ENCODE data around the gene NBEA. TPM values are rescaled to one million over a fixed set of nuclear protein-coding genes. Genes with fewer than 3 reads are reported as not detected.

NBEA gene
- total RNA-seq, 2 donors from 2014 or later, result 15.2 to 15.9 TPM

DNA sequence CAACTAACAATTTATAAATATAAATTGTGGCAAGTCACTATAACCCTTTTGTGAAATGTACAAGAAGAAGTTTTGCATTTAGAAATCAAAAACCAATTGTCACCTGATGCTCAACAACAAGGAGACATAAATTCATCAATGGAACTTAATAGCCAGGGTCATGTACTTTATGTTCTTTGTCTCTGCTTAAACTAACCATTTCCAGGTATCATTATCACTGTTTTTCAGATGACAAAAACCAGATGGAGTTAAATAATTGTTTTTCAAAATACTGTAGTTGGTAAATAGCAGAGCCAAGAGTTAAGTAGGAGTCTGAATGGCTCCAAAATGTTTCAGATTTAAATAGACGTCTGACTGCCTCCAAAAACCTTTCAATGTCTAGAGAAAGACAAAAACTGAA lies 606.7 kb downstream of the NBEA start:
- no peak overlapping the region for H3K27ac ChIP-seq (ENCODE audit: low read depth, low read length)
- no peaks in the 10 kb centered on the region for H3K36me3 ChIP-seq (ENCODE audit: control insufficient read depth, insufficient read depth, low read length)
- H3K27me3 ChIP-seq (ENCODE audit: control insufficient read depth, insufficient read depth, low read length, poor library complexity, severe bottlenecking), result no peaks in the 10 kb centered on the region
- Mint-ChIP-seq H3K27me3 (ENCODE audit: insufficient read depth) (no peaks in the 10 kb centered on the region), H3K4me3 (no peak overlapping the region), H3K27ac (no peak overlapping the region), H3K4me1 (peaks cover 12% of the 10 kb centered on the region), H3K9me3 (no peaks in the 10 kb centered on the region), H3K36me3 (ENCODE audit: low read depth) (no peaks in the 10 kb centered on the region)
- H3K4me1 ChIP-seq (ENCODE audit: control insufficient read depth, insufficient read depth, low read length), result peaks cover 7% of the 10 kb centered on the region
- no peak overlapping the region for H3K9ac ChIP-seq (ENCODE audit: extremely low read depth, low read length, poor library complexity, severe bottlenecking)
- no peaks in the 10 kb centered on the region for H3K9me3 ChIP-seq (ENCODE audit: control insufficient read depth, low read length)
- no peak overlapping the region for H3K4me3 ChIP-seq (ENCODE audit: low read length)
- WGBS, 2 experiments (ENCODE audit: insufficient coverage in 1 of 2, insufficient read length in 1 of 2), result 60 to 73% methylated on average over 1 of the region's 1 CpG
- no peak for DNase-seq
- TF ChIP-seq, protein P1, sequence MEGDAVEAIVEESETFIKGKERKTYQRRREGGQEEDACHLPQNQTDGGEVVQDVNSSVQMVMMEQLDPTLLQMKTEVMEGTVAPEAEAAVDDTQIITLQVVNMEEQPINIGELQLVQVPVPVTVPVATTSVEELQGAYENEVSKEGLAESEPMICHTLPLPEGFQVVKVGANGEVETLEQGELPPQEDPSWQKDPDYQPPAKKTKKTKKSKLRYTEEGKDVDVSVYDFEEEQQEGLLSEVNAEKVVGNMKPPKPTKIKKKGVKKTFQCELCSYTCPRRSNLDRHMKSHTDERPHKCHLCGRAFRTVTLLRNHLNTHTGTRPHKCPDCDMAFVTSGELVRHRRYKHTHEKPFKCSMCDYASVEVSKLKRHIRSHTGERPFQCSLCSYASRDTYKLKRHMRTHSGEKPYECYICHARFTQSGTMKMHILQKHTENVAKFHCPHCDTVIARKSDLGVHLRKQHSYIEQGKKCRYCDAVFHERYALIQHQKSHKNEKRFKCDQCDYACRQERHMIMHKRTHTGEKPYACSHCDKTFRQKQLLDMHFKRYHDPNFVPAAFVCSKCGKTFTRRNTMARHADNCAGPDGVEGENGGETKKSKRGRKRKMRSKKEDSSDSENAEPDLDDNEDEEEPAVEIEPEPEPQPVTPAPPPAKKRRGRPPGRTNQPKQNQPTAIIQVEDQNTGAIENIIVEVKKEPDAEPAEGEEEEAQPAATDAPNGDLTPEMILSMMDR (conservative IDR thresholded peaks at IDR 0.05), result no peak

DNA sequence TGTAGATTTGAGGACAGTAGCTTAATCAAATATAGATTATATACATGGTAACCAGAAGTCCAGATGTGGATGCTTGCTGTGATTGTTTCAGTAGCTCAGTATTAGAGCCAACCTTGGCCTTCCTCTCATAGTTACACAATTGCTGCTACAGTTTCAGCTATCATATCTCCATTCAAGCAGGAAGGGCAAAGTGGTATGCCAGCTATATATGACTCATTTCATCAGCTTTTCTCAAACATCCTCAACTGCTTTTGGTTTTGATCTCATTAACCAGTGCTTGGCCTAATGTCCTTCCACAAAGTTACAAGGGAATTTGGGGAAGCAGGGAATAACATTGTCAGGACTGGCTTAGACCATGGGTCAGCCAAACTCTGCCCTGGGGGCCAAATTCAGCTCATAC lies 607.4 kb downstream of the NBEA start:
- Histone ChIP-seq H3K4me1 (ENCODE audit: control insufficient read depth, insufficient read depth, low read length) (peaks cover 7% of the 10 kb centered on the region), H3K4me3 (ENCODE audit: low read length) (no peak overlapping the region), H3K36me3 (ENCODE audit: control insufficient read depth, insufficient read depth, low read length) (no peaks in the 10 kb centered on the region), H3K9me3 (ENCODE audit: control insufficient read depth, low read length) (no peaks in the 10 kb centered on the region), H3K9ac (ENCODE audit: extremely low read depth, low read length, poor library complexity, severe bottlenecking) (no peak overlapping the region), H3K27me3 (ENCODE audit: control insufficient read depth, insufficient read depth, low read length, poor library complexity, severe bottlenecking) (no peaks in the 10 kb centered on the region), H3K27ac (ENCODE audit: low read depth, low read length) (no peak overlapping the region)
- Mint-ChIP-seq H3K4me3 (no peak overlapping the region), H3K4me1 (peaks cover 12% of the 10 kb centered on the region), H3K27me3 (ENCODE audit: insufficient read depth) (no peaks in the 10 kb centered on the region), H3K27ac (no peak overlapping the region), H3K9me3 (no peaks in the 10 kb centered on the region), H3K36me3 (ENCODE audit: low read depth) (no peaks in the 10 kb centered on the region)
- DNase-seq, result no peak
- TF ChIP-seq, protein P1 (conservative IDR thresholded peaks at IDR 0.05), result no peak

DNA sequence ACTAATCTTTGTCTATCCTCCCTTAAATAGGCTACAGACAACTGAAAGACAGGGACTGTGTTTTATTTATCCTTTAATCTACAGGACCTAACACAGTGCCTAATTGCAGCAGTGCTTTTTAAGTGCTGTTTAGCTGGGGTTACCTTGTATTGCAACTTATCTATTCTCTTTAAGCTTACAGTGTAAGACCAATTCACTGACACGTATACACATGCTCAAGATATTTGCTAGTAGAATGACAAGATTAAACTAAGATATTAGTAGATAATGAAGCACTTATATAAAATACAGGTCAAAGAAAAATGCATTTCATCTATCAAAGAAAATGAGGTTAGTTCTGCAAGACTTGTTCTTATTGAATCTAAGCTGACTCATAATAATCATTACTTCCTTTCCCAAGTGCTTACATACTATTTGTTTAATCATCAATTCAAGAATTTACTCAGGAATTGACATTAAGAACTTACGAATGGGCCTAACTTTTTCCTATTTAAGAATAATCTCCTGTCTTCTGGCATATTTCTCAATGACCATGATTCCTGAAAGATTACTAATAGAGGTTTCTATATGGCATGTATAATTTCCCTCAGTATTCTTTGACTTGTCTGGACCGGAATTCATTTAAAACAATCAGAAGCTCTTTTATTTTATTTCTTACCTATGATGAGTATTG lies 610.2 kb downstream of the NBEA start:
- DNase-seq, result no peak
- Histone ChIP-seq H3K27me3 (ENCODE audit: control insufficient read depth, insufficient read depth, low read length, poor library complexity, severe bottlenecking) (no peaks in the 10 kb centered on the region), H3K27ac (ENCODE audit: low read depth, low read length) (no peak overlapping the region), H3K4me3 (ENCODE audit: low read length) (no peak overlapping the region), H3K9ac (ENCODE audit: extremely low read depth, low read length, poor library complexity, severe bottlenecking) (no peak overlapping the region), H3K36me3 (ENCODE audit: control insufficient read depth, insufficient read depth, low read length) (no peaks in the 10 kb centered on the region), H3K9me3 (ENCODE audit: control insufficient read depth, low read length) (no peaks in the 10 kb centered on the region), H3K4me1 (ENCODE audit: control insufficient read depth, insufficient read depth, low read length) (peaks cover 7% of the 10 kb centered on the region)
- H3K36me3 Mint-ChIP-seq (ENCODE audit: low read depth), result no peaks in the 10 kb centered on the region
- H3K4me1 Mint-ChIP-seq, result peaks cover 12% of the 10 kb centered on the region
- H3K27me3 Mint-ChIP-seq (ENCODE audit: insufficient read depth), result no peaks in the 10 kb centered on the region
- no peak overlapping the region for H3K4me3 Mint-ChIP-seq
- WGBS, 2 experiments (ENCODE audit: insufficient coverage in 1 of 2, insufficient read length in 1 of 2), result 82% methylated on average over 2 of the region's 3 CpGs; no CpG with 5 or more reads in 1 of the 2 experiments
- no peaks in the 10 kb centered on the region for H3K9me3 Mint-ChIP-seq
- peak overlapping the region; percentile 21 for H3K27ac Mint-ChIP-seq
- TF ChIP-seq, protein P1 (conservative IDR thresholded peaks at IDR 0.05), result no peak
